Dedifferentiated amniotic fluid mesenchymal stem cell (primary cell): ENCODE results near the gene VCPKMT.
A peak's percentile ranks its signal among the peaks of the same experiment; 100 is the strongest.

Experiments used
- DNase-seq: peaks from one replicate; pipeline ENCODE4 v3.0.0-alpha.2; 2016; ENCODE audit errors: extremely low spot score

VCPKMT gene

GRCh38 chr14:50067723-50068495, 48.5 kb downstream of the VCPKMT start:
- peak; percentile 33 for DNase-seq

GRCh38 chr14:50065583-50065982, 50.8 kb downstream of the VCPKMT start:
- DNase-seq, result no peak

- no peak for DNase-seq
Observed at GRCh38 chr14:50064993-50065392, 51.4 kb downstream of the VCPKMT start.

- no peak for DNase-seq
Observed at GRCh38 chr14:50063876-50064420, 52.4 kb downstream of the VCPKMT start.

DNA sequence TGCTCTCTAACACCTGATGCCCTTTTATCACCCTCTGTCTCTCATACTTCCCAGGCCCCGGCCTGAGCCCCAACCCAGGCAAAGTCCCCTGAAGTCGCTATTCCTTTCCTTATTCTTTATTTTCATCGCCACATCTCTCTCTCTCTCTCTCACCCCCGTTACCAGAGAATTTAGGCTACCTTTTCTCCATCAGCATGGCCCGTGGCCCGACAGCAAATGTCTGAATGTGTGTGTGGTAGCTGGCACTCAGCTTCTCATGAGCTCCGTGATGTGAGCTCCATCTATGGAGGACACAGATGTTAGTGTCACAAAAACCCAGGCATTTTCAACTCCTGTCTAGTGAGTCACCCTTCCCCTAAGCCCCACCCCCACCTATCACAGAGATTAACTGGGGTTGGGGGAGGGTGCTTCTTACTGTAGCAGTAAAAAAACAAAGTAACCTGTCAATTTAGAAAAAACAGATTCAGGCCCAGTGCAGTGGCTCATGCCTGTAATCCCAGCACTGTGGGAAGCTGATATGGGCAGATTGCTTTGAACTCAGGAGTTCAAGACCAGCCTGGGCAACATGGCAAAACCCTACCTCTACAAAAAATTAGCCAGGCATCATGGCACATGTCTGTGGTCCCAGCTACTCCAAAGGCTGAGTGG, 53.8 kb downstream of the VCPKMT start:
- no peak for DNase-seq

- no peak for DNase-seq
Observed at GRCh38 chr14:50061664-50062437, 54.5 kb downstream of the VCPKMT start.

DNA sequence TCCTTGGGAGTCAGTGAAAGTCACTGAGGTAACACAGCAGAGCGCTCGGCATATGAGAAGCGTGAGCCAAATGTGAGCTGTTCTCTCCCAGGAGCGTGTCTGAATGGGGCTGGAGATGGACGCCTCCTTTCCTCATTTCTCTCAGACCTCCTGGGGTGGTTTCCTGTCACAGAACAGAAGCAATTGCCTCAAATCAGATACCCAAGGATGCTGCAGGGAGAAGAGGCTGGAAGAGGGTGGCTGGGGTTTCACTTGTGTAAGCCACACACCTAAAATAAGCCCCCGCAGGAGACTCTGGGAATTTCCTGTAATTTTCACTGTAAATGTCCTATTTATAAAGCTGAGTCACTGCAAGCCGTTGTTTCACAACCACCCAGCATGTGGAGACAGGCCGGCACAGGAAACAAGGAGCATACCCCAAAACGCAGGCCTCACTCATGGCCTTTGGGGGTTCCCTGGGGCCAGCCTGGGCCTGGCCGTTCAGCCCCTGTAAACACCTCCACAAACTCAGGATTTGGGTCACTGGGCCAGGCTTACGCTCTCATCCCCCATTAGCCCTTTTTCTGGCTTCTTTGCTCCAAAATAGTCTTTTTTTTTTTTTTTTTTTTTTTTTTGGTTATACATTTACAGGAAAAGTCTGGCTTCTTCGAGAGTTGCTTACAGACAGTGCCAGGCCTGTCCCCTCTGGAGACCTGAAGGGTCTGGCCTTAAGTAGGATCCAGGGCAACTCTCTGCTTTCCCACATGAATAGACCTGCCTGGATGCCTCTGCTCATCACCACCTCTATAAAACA, 55.3 kb downstream of the VCPKMT start:
- peak; percentile 90 for DNase-seq

GRCh38 chr14:50059763-50060616, 56.4 kb downstream of the VCPKMT start:
- no peak for DNase-seq
